Stimulated activated CD8-positive, alpha-beta memory T cell treated with anti-CD3 and anti-CD28 coated beads, Interleukin-4, amount 100 ng/mL, for 48 hours (primary cell): Measurements from ENCODE around the gene PDE2A.

Source experiments
- DNase-seq: peaks from one replicate; pipeline ENCODE4 v3.0.0-alpha.2; 2020

Gene PDE2A

DNA sequence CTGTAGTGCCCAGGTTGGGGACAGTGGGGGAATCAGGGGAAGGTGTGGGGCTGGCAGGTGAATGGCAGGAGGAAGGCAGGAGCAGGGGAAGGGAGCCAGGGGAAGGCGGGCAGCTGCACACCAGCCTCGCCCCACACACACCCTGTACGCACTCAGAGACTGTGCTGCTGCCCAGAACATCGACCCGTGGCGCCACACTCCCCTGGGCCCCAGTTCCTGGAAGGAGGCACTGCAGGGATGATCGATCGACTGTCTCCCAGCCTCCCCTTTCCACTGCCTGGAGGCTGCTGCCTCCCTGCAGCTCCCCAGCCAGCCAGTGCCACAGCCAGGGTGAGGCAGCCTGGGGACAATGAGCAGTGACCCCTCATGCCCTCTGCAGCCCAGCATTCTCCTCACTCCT, 19.2 kb downstream of the PDE2A start:
- no peak for DNase-seq

DNA sequence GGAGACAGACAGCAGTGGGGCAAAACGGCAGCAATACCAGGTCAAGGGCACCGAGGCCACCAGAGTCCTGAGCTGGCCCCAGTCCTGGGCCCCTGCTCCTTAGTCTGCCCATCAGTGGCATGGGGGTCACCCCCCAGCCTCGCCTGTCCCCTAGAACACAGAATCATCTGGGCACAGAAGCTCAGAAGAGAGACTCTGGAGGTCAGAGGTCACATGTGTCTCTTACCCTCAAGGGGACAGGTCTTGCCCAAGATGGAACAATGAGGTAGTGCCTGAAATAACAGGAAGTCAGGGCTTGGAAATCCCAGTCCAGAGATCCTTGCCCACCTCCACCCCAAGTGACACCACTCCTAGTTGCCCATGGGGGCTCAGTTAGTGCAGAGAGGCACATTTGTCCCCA, 20.6 kb downstream of the PDE2A start:
- DNase-seq = no peak

DNA sequence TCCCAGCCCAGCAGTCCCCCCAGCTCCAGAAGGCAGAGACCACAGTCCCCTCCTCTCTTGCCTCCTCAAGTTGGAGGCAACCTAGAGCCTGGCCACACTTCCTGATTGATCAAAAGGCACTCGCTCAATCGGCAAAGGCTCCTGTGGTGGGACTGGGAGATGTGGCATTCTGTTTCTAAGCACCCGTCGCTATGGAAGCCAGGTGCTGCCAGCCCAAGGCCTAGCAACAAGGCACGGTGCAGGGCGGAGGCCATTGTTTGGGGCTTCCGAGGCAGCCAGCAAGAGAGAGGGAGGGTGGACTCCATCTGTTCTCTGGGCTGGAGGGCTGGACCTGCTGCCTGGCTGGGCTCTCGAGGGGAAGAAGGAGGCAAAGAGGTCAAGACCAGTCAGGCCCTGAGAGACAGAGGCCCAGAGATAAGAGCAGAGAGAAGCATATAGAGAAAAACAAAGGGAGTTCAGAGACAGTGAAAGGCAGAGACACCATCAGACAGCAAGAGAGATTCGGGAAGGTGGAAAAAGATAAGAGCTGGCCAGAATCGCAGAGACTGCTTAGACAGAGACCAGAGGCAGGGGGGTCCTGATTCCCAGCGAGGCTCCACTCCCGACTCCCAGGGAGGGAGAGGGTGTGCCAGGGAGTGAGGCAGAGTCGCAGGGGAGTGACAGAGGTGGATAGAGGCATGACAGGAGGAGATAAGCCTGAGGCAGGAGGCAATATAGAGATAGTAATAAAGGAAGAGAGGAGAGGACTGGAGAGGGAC, 21.2 kb downstream of the PDE2A start:
- DNase-seq = no peak

DNA sequence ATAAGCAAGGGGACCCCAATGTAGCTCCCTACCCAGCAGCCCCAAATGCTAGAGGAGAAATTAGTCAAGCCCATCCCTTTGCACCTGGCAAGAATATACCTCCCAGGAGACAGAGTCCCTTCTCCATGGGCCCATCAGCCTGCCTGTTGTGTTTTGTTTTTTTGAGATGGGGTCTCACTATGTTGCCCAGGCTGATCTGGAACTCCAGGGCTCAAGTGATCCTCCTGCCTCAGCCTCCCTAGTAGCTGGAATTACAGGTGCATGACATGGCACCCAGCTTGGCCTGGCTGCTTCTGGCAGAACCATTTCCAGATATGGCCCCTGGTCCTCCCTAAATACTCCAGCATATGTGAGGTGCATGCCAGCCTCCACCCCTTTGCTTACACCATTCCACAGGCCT, 22.1 kb downstream of the PDE2A start:
- DNase-seq = no peak

DNA sequence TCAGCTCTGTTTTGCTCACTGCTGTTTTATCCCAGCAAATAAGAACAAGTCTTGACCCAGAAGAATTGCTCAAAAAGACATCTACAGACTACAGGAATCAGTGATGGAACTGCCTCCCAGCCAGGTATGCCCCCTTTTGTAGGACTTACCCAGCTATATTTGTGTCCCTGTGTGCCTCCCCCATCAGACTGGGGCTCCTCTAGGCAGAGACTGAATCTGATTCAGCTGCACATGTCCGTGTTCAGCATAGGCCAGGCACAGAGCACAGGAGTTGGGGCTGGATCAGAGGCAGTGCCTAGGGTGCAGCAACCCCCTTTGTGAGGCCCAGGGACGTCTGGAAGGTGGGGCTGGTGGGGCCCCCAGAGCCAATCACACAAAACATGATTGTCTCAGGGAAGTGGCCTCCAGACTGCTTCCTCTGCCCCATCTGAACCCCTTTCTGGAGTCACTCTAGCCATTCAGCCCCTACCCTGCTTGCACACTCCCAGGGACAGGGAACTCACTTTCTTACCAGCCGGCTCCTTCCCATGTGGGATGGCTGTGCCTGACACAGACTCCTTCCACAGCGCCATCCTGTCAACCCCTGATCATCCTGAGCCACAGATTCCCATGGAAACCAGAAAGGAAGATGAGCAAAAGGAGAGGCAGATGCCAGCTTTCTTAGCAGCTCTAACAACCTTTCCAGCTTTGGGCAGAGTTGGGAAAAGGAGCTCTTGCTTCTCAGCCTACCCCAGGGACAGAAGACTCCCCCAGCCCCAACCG, 24.8 kb downstream of the PDE2A start:
- no peak for DNase-seq

DNA sequence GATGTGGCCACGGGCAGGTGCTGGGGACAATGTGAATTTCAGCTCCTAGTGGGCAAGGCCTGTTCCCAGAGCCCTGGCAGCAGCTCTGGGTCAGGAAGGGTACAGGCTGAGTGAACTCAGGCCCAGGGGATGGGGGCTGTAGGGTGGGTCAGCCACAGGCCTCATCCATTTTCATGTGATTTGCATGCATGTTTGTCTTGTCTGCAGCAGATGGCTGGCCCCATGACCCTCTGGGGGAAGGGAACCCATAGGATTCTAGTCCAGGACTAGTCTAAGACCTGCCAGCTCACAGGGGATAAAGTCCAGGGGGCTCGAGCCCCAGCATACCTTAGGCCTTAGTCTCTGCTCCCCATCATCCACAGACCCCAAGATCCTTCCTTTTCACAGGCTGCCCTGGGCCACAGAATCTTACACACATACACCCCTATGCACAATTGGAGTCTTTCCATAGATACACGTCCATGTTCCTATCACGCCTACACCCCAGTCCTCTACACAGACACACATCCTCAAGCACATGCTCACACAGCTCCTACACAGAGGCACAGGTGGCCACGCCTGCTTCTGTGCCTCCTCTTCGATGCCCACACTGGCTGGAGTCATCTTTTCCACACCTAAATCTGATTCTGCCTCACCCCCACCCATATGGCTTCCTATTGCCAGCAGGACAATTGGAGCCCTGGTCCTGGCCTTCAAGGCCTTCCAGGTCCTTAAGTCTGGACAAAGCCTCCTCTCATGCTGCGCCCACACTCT, 25.7 kb downstream of the PDE2A start:
- DNase-seq = no peak

DNA sequence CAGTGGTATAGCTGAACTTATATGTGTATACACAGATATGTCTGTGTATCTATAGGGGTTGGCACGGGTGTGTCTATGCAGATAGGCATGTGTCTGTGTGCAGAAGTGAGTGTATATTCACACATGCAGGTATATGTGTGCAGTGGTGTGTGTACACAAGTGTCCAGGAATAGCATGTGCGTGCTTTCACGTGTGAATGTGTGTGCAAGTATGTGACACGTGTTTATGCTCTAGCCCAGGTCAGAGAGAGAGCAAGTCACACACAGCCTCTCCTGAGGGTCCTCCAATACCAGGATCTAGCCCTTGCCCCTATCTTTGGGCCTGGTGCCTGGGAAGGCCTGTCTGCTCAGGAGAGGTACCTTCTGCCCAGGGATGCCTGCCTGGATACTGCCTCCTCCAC, 26.3 kb downstream of the PDE2A start:
- DNase-seq = no peak

DNA sequence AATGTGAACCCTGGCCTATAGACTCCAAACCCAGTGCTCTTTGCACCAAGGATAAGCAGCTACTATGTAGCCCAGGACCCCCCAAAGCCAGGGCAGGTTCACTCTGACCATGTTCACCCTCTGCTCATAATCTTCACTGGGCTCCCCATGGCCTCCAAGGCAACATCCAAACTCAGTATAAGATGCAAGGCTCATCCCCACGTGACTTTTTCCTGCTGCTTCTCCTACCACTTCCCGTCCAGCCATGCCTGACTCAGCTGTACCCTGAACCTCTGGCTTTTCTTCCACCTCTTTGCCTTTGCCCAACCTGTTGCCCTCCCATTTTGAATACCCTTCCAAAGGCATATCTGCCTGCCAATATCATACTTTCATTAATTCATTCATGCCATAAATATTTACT, 27.8 kb downstream of the PDE2A start:
- DNase-seq = no peak

DNA sequence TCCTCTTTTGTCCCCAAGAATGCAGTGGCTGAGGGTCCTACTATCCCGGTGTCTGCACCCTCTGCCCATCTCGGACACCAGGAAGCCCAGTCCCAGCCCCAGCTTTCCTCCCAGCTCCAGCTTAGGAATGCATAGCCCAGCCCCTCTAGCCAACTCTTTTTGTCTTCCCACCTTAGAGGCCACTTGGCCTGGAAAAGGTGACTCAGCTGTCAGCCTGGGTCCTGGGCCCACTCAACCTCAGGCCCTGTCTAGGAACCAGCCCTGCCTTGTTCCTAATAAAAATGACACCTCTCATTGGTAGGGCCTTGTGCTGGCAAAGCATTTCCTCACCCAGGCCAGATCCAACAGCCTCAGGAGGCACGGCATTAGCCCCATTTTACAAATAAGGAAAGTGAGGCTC, 28.2 kb downstream of the PDE2A start:
- DNase-seq = no peak

DNA sequence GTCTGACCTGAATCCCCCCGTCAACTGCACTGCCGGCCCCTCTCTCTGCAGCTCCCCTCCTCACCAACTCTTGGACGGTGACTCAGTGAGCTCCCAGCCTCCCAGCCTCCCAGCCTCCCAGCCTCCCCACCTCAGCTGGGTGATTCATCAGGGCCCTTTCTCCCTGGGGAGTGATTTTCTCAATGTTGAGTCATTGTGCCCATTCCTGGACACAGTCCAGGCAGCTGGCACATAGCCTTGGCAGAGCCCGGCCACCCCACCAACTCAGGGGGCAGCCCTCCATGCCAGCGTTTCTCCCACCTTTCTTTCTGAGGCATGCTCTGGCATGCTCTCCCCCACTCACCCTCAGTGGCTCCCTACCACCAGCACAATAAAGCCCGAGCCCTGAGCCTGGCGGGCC, 30.7 kb downstream of the PDE2A start:
- DNase-seq = no peak

DNA sequence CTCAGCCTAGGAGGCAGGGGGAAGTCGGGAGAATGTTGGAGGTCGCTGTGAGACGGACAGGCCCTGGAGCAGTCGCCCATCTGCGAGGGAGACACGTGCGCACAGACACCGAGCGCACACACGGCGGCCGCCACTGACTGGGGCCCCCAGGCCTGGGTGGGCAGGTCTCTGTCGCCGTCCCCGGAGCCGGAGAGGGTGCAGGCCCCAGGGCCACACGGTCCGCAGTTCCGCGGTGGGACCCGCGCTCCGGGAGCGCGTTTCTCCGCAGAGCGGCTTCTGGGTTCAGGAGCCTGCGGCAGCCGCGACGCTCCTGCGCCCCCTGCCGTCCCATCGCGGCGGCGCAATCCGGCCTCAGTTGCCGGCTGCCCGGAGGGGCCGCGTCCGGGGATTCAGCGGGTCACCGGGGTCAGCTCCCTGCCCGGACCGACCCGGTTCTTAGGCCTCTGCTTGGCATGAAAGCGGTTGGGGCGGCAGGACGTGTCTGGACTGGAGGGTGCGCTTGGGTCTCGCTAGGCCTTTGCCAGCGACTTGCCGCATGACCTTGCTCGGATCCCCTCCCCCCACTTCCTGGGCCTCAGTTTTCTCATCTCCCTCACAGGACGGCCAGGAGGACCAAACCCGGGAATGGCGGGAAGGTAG, 31.2 kb downstream of the PDE2A start:
- DNase-seq = peak; percentile 77

DNA sequence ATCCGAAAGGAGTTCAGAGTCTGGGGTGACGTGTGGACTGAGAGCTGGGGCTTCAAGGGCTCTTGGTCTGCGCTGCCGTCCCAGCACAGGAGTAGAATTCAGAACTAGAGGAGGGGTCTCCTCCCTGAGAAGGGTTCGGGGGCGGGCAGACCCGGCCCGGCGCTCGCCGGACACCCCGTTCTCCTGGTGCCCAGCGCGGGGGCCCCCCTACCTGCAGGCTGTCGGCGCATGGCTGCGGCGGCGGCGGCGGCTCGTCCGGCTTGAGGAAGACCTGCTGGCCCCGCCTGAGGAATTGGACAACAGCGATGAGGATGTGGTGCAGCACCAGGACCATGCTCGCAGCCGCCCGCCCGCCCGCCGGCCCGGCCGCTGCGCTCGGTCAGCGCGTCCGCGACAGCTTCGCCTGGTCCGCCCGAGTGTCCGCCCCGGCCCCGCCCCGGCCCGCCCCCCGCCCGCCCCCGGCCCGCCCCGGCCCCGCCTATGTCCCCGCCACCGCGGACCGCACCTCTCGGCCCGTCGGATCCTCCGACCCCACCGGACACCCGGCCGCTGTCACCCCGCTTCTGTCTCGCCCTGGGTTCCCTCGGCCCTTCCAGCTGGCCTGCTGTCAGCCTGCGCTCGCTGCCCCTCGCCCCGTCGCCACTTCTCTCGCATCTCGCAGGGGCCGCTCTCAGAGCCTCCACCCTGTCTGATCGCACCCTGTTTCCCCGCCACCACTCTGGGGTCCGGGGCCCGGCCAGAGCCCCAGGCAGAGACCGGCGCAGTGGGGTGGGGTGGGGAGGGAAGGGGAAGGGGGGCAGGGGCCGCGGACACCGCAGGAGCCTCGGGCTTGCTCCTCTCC, 32.0 kb downstream of the PDE2A start:
- DNase-seq = peak; percentile 37

DNA sequence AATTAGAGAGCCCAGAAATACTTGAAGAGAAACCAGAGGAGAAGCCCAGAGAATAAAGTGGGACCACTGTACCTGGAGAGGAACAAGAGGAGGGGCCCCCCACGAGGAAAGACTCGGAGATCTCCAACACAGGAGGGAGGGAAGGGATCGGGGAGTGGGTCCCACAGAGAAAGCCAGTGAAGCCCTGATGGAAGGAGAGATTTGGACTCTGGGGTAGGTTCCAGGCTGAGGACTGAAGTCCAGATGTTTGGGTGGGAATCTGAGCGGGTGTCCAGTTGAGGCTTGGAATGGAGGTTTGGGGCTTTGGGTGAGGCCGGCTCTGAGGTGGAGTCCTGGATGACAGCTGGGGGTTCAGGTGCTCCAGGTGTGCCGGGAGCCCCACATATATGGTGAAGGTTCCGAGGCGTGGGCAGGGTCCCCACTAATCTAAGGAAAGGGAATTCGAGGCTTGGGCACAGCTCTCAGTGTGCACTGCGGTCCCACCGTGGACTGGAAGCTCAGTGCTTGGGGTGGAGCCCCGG, 32.6 kb downstream of the PDE2A start:
- no peak for DNase-seq

DNA sequence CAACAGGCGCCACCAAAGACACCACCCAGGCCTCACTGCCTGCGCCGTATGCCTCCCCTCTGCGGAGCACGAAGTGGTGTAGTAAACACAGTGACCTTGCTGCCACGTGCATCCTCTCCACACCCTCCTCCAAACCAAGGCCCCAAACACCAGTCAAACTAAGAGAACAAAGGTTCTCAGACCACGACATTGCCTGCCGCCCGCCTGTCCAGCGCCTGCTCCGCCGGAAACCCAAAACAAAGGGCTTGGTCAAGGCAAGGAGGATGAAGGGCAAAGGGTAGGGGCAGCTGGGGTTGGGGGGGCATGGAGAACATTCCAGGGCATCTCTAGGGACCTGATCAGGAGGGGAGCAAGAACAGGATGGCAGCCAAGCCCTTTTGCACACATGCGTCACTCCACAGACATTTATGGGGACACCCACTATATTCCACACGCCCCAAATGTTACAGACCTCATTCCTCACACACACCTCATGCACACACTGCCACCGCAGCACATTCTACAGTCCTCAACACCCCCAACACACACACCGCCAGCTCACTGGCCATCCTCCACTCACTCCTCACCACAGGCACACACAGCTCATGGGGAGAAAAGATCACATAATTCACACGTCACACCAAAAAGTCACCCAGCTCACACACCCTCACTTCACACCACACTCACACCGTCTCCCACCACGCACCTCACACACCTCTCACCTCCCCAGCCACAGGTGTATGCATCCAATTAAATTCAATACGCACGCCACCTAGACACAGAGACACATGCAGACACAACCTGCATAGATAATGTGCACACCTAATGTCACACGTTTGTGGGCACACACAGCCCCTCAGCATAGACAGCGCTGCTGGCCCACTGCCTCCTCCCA, 34.5 kb downstream of the PDE2A start:
- no peak for DNase-seq

DNA sequence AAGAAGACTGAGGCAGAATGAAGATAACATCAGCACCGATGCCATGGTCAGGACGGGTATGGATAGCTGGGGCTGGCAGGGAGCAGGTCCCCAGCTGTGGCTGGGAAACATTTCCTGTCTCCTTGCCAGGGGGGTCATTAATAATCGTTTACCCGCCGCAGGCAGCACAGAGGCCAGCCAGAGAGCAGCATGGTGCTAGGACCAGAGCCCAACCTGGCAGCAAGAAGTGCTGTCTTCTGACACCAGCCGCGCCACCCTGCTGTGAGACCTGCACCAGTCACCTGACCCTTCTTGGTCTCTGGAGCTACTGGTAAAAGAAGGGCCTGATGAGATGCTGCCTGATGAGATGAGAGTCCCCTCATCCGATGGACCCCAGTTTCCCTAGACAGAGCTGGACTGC, 36.3 kb downstream of the PDE2A start:
- no peak for DNase-seq

DNA sequence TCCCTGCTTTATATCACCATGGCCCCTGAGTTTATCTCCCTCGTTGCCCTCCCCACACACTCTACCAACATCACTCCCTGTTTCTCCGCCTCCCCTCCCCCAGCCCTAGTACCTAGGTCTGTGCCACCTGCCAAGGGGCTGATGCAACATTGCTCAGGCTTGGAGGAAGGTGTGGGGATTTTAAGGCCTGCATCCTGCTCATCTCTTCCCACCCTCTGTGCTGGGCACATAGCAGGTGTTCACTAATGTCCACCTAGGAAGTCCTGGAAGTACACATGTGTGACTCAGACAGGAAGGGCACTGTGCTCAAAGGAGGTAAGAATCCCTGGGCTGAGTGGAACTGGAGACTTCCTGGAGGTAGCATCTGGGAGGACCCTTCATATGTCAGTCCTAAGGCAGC, 37.0 kb downstream of the PDE2A start:
- no peak for DNase-seq

DNA sequence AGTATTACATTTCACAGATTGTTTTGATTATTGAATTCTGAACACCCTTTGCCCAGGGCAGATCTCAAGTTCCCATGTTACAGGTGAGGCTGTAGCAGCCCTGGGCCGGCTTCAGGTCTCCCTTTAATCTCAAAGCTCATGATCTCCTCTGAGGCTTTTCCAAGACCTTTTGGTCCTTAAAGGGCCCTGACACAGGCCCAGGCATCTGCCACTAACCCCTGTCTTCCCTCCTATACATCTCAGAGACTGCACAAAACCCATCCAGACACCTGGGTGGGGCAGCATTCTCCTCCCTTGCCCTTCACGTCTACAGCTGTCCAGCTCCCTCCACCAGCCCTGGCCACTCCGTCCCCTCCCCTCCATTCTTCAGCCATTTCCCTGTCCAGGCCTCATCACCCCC, 37.8 kb downstream of the PDE2A start:
- no peak for DNase-seq

DNA sequence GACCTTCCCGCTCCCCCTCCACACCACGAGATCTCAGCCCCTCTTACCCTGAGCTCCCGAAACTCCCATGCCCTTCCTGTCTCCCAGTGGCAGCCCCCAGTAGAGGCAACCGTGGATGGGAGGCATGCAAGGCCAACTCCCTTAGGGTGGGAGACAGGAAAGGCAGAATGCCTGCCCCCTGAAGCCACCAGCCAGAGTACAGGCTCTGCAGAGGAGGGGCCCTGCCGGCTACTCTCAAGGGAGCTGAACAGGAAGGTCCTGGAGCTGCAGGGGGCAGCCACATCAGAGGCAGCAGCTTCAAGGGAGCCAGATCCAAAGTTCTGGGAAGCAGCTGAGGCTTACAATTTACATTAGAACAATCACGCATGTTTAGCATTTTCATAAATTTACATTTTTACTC, 38.3 kb downstream of the PDE2A start:
- DNase-seq = no peak

DNA sequence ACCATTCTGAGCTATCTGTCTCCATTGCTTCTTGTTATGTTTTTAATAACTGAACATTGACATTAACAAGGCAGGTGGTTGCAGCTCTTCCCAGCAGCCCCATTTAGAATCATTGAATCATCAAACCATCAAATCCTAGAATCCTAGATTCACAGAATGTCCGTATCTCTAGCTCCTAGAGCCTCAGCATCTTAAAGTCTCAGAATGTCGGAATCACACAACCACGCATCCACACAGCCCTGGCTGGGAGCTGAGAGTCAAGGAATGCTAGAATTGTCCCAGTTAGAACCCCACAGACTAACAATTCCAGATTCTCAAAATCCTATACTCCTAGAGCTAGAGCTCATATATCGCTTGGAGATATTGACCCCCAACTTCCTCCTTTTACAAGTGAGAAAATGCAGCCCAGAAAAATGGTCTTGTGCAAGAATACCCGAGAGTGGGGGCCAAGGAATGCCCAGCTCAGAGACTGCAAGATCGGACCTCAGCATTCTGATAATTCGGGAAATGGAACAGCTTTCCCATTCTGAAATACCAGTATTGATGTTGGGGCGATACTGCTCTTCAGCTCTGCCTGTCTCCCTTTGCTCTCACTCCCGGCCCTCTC, 38.8 kb downstream of the PDE2A start:
- no peak for DNase-seq

DNA sequence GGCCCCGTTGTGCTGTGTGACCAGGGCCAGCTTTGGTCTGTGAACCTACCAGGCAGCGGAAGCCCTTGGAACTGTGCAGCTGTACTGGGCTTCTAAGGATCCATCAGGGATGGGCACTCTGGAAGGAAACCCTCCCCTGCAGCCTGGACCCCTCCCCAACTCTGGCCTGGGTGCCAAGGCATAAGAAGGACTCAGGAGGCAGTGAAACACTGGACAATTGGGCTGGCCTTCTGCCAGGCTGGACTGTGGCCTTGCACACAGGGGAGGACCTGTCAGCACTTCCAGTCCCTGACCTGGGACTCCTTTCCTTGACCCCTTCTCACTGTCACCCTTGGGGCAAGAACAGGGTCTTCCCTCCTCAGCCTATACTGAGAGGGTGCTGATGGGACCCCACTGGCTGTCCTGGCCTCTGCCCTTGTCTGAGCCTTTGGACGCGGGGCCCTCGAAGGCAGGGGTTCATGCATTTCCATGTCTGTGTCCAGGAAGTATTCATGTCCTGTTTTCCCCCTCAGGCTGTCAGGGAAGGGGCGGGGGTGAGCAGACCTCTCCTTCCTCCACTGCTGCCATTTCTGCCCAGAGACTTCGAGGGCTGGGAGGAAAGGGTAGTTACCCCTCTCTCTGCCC, 39.6 kb downstream of the PDE2A start:
- DNase-seq = no peak
